Esophagus muscularis mucosa (tissue), 3 donors: ENCODE data around the gene KMO.

ENCODE experiments used
- CTCF ChIP-seq, 3 experiments: fragments of 200-600 bp in 2 of 3; fragments of 450-650 bp in 1 of 3; sonication (generic) in 2 of 3; IDR thresholded peaks; one replicate each; pipeline ENCODE4 v1.5.1; 2017 to 2019; ENCODE audit warnings: antibody characterized with exemption in 3 of 3, mild to moderate bottlenecking in 2 of 3, moderate library complexity in 1 of 3
- POLR2A ChIP-seq: fragments of 450-650 bp; IDR thresholded peaks from one replicate; pipeline ENCODE4 v1.6.1; 2017; ENCODE audit warnings: antibody characterized with exemption, moderate library complexity, mild to moderate bottlenecking, low read depth

GRCh38 chr1:241640149-241640866 lies 108.1 kb downstream of the KMO start, which contains the start of the genes CHML and OPN3:
- TF ChIP-seq POLR2A, result no peak
- peak in 1 of 3 experiments; percentile 17 for TF ChIP-seq CTCF (IDR thresholded peaks at IDR 0.05)
